Gastroesophageal sphincter (tissue), 4 donors: ENCODE measurements around the gene NEK4. TPM values are rescaled to one million over a fixed set of nuclear protein-coding genes. Genes with fewer than 3 reads are reported as not detected.

Experiments
- ATAC-seq: fragments of 150-250 bp; one replicate; pipeline ENCODE4 v1.9.1; 2016; ENCODE audit warnings: mild to moderate bottlenecking, moderate library complexity
- H3K27ac ChIP-seq, 4 donors: fragments of 200-600 bp; sonication (generic) in 3 of 4; 1 replicate in 3 of 4; 2 replicates in 1 of 4; pipeline ENCODE4 v1.5.1; 2016 to 2019
- H3K27me3 ChIP-seq: fragments of 200-600 bp; sonication (generic); one replicate; pipeline ENCODE4 v1.5.1; 2019
- H3K36me3 ChIP-seq, 2 donors: fragments of 200-600 bp; sonication (generic); one replicate each; pipeline ENCODE4 v1.5.1; 2019; ENCODE audit warnings: control low read depth in 1 of 2
- H3K4me1 ChIP-seq, 3 donors: fragments of 200-600 bp; sonication (generic); 1 replicate in 2 of 3; 2 replicates in 1 of 3; pipeline ENCODE4 v1.5.1; 2016 to 2019; ENCODE audit warnings: control low read depth in 2 of 3
- H3K4me3 ChIP-seq, 2 donors: fragments of 200-600 bp; sonication (generic); one replicate each; pipeline ENCODE4 v1.5.1; 2019; ENCODE audit warnings: mild to moderate bottlenecking in 1 of 2, moderate library complexity in 1 of 2
- H3K9me3 ChIP-seq, 3 donors: fragments of 200-600 bp; sonication (generic); one replicate each; pipeline ENCODE4 v1.5.1; 2017 to 2019; ENCODE audit warnings: control low read depth in 2 of 3
- EP300 ChIP-seq: sonication (generic); formaldehyde crosslinking; IDR thresholded peaks from one replicate; pipeline ENCODE4 v1.6.1; 2017; ENCODE audit warnings: antibody characterized with exemption, mild to moderate bottlenecking
- POLR2A ChIP-seq, 2 donors: fragments of 450-650 bp; IDR thresholded peaks; one replicate each; pipeline ENCODE4 v1.6.1; 2017; ENCODE audit warnings: antibody characterized with exemption in 2 of 2, mild to moderate bottlenecking in 2 of 2, moderate library complexity in 1 of 2
- POLR2AphosphoS5 ChIP-seq: sonication (generic); formaldehyde crosslinking; IDR thresholded peaks from one replicate; pipeline ENCODE4 v1.6.1; 2017; ENCODE audit warnings: antibody characterized with exemption
- WGBS, 2 donors: methylation state at CpG; one replicate each; pipeline ENCODE4 v1.1.5; 2018; ENCODE audit warnings: low coverage in 1 of 2; 5-methylcytosine and 5-hydroxymethylcytosine counted together
- total RNA-seq, 4 donors: library from RNA; depleted of rRNA; stranded (reverse); fragments of >200 nt; gene quantifications; one replicate each; pipeline ENCODE4 v1.1.0, GENCODE V29; 2016
- TF ChIP-seq, protein P1 (sequence below), 4 experiments: fragments of 200-600 bp in 2 of 4; fragments of 450-650 bp in 2 of 4; sonication (generic) in 1 of 4; IDR thresholded peaks; one replicate each; pipeline ENCODE4 v1.5.1; 2017 to 2019; ENCODE audit warnings: antibody characterized with exemption in 4 of 4, mild to moderate bottlenecking in 2 of 4, moderate library complexity in 2 of 4

Gene NEK4
- total RNA-seq, 4 donors from 2014 or later, result 22.1 to 29.5 (median 22.7) TPM

DNA sequence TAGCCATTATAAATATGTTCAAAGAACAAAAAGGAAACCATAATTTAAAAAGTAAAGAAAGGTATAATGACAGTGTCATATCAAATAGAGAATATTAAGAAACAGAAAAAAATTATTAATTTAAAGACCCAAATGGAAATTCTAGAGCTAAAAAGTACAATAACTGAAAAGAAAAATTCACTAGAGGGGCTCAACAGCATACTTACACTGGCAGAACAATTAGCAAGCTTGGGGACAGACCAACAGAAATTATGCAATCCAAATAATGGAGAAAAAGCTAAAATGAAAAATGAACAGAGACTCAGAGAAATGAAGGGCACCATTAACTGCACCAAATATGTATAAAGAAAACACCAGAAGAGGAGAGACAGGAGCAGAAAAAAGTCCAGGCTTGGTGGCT lies 51.1 kb downstream of the NEK4 start:
- ATAC-seq, result no peak
- TF ChIP-seq EP300, result no peak
- TF ChIP-seq POLR2AphosphoS5, result no peak
- TF ChIP-seq POLR2A (IDR thresholded peaks at IDR 0.05), result no peak
- TF ChIP-seq, protein P1, sequence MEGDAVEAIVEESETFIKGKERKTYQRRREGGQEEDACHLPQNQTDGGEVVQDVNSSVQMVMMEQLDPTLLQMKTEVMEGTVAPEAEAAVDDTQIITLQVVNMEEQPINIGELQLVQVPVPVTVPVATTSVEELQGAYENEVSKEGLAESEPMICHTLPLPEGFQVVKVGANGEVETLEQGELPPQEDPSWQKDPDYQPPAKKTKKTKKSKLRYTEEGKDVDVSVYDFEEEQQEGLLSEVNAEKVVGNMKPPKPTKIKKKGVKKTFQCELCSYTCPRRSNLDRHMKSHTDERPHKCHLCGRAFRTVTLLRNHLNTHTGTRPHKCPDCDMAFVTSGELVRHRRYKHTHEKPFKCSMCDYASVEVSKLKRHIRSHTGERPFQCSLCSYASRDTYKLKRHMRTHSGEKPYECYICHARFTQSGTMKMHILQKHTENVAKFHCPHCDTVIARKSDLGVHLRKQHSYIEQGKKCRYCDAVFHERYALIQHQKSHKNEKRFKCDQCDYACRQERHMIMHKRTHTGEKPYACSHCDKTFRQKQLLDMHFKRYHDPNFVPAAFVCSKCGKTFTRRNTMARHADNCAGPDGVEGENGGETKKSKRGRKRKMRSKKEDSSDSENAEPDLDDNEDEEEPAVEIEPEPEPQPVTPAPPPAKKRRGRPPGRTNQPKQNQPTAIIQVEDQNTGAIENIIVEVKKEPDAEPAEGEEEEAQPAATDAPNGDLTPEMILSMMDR (IDR thresholded peaks at IDR 0.05), result no peak
- H3K4me3 ChIP-seq, result no peak overlapping the region
- H3K27ac ChIP-seq, result no peak overlapping the region
- no peaks in the 10 kb centered on the region for H3K27me3 ChIP-seq
- peaks cover 0 to 4% (median 0%) of the 10 kb centered on the region in 3 donors for H3K4me1 ChIP-seq
- H3K9me3 ChIP-seq, result no peaks in the 10 kb centered on the region
- peaks cover 0 to 38% of the 10 kb centered on the region in 2 donors for H3K36me3 ChIP-seq

DNA sequence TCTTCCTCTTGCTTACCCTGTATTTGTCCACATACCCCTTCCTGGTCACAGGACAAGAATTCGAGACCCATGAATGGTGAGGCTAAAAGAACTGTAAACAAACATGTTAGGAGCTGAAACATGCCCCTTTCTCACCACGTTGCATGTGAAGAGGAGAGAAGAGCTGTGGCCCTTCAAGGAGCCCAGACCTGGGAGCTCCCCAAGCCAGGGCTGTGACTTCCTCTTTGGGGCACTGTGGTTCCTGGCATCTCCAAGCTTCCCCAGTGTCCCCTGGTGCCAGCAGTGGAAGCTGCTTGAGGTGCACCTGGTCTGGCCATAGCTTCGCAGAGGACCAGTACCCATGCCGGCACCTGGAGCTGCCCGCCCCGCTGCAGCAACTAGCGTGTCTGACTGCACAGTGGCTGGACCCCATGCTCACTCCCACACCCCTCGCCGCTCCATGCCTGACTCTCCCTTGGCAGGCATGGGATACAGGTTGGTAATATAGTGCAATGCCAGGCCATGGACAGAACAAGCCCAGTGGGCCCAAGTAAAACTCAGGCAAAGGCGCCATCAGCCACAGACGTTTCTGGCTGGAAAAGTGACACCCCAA lies 54.9 kb downstream of the NEK4 start:
- TF ChIP-seq POLR2AphosphoS5, result no peak
- TF ChIP-seq, protein P1 (IDR thresholded peaks at IDR 0.05), result no peak
- no peak for TF ChIP-seq POLR2A (IDR thresholded peaks at IDR 0.05)
- TF ChIP-seq EP300, result no peak
- H3K4me3 ChIP-seq, result no peak overlapping the region
- H3K36me3 ChIP-seq, result peaks cover 0 to 39% of the 10 kb centered on the region in 2 donors
- no peaks in the 10 kb centered on the region for H3K27me3 ChIP-seq
- peaks cover 0 to 8% (median 0%) of the 10 kb centered on the region in 3 donors for H3K4me1 ChIP-seq
- ATAC-seq, result no peak
- H3K27ac ChIP-seq, result no peak overlapping the region
- 71 to 81% methylated on average over 1 to 6 of the region's 11 CpGs for WGBS, 2 donors
- H3K9me3 ChIP-seq, result no peaks in the 10 kb centered on the region

DNA sequence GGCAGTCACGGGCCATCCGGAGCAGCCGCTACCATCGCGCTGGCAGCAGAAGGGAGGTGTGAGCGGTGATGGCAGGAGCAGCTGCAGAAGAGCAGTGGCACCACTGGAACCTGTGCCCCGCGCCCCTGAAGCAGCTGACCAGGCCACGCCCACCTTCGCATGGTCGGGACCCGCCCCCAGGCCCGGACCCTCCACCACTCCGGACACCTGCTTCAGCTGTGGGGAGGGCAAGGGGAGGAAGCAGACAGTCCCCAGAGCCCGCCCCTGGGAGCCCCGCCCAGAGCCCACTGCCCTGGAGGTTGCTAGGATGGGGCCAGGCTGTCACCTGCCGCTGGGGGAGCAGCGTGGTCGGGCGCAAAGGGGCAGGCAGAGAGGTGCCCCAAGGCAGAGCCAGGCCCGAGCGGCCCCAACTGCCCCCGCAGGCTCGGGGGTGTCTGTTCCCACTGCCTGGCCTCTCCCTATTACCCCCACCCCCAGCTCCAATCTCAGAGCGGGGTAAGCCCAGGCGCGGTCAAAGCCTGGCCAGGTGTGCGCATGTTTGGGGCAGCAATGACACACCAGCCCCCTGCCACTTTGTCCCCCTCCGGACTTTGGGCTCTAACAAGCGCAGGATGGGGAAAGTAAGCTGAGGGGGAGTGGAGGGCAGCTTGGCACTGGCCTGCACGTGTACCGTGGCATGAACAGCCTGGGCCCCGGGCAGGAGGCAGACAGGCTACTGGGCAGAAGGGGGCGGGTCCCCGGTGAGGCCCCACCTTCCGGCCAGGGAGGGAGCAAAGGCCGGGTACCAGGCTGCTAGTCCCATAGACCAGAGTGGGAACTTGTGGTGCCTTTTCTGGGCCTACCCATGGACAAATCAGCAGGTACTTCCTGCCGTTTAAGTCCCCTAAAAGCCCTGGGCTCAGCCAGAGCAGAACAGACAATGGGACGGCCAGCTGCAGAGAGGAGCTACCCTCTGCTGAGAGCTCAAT lies 56.1 kb downstream of the NEK4 start:
- WGBS, 2 donors, result 45 to 58% methylated on average over 4 to 6 of the region's 39 CpGs
- Histone ChIP-seq H3K4me1 (peaks cover 0 to 8% (median 0%) of the 10 kb centered on the region in 3 donors), H3K9me3 (no peaks in the 10 kb centered on the region), H3K27ac (no peak overlapping the region), H3K36me3 (peaks cover 0 to 44% of the 10 kb centered on the region in 2 donors), H3K4me3 (no peak overlapping the region), H3K27me3 (no peaks in the 10 kb centered on the region)
- TF ChIP-seq POLR2AphosphoS5 (no peak), EP300 (no peak), POLR2A (IDR thresholded peaks at IDR 0.05) (no peak)
- TF ChIP-seq, protein P1 (IDR thresholded peaks at IDR 0.05), result no peak
- ATAC-seq, result no peak

DNA sequence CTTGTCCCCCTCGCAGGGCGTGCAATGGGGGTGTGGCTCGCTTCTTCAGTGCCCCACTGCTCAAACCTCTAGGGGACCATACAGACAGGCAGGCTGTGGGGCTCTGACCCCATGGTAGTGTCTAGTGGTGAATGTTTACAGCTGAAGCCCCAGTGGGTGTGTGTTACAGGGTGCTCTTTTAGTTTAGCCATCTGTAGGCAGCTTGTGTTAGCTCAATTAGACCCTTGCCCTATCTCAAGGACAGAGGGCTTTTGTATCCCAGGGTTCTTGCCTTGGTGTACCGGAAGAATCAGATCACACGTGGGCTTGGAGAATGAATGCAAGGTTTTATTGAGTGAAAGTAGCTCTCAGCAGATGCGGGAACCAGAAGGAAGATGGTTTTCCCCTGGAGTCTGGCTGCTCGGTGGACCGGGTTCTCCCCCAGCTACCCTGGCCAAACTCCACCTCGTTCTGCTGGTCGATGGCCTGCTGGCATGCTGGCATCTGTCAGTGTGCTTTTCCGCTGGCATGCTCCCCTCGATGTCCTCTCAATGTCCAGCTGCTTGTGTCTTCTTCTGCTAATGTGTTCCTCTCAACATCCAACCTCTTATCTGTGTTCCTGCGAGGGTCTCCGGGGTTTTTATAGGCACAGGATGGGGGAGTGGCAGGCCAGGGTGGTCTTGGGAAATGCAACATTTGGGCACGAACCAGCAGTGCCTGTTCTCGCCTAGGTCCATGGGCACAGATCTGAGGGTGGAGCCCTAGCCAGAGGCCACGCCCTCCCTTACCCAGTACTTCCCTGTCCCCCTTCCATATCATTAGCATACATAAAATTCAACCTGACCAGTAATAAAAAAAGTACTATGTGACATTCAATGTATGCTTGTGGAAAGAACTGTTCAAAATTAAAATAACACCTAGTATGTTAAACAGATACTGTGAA lies 58.2 kb downstream of the NEK4 start:
- H3K27me3 ChIP-seq, result no peaks in the 10 kb centered on the region
- H3K27ac ChIP-seq, result no peak overlapping the region
- H3K9me3 ChIP-seq, result no peaks in the 10 kb centered on the region
- H3K4me1 ChIP-seq, result peaks cover 0 to 16% (median 2%) of the 10 kb centered on the region in 3 donors
- ATAC-seq, result no peak
- whole genome bisulfite sequencing, 2 donors, result 91 to 97% methylated on average over 5 to 11 of the region's 17 CpGs
- no peak overlapping the region for H3K4me3 ChIP-seq
- H3K36me3 ChIP-seq, result peaks cover 0 to 52% of the 10 kb centered on the region in 2 donors
- TF ChIP-seq, protein P1 (IDR thresholded peaks at IDR 0.05), result no peak
- no peak for TF ChIP-seq POLR2AphosphoS5
- no peak for TF ChIP-seq EP300
- TF ChIP-seq POLR2A (IDR thresholded peaks at IDR 0.05), result no peak
